ENCODE measurements around the gene TMEM238L. TPM values are rescaled to one million over a fixed set of nuclear protein-coding genes. Genes with fewer than 3 reads are reported as not detected.

TMEM238L gene, protein sequence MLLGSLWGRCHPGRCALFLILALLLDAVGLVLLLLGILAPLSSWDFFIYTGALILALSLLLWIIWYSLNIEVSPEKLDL
- total RNA-seq = not detected in 2 replicates

DNA sequence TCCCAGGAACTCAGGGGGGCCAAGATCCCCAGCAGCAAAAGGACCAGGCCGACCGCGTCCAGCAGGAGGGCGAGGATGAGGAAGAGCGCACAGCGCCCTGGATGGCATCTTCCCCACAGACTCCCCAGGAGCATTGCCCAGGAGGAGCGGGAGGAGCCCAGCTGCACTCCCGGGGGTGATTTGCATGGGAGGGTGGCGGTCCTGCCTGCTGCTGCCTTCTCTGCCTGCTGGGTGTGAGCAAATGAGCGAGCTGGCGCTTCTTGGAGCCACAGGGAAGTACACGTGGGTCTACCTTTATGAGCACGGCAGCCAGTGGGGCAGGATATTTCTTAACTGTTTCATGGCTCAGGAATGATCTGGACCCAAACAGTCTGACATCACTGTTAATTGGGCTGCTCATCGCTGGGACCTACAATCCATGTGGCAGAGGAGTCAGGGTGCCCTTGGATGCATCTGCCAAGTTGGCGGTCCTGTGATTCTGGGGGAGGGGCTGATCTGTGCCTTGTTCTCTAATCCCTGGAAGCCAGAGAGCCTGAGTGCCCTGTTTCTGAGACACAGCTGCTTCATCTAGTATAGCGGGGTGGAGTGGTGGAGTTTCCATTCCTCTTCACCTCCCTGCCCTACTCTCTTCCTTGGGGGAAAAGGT is at the start of gene TMEM238L:
Gene TMEM238L, minus strand, starts transcription at position 270 of the 646 bp plus-strand sequence. Its CDS starts 136 bp downstream, at position 134.

DNA sequence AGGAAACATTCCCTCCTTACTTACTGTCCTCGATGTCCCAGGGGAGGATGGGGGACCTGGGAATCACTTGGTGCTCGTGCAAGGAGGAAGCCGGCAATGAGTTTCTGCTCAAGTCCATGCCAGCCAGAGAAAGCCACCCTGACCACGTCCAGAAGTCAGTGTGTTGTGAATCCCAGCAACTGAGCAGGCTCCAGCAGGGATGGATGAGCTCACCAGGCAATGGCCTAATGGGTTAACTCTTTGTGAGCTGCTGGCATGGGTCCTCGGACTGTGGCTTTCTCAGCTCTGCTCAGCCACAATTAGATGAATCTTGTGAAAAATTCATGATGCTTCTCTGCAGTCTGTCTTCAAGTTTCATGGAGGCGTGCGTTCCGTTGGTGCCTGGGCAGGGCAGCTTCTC is 34.0 kb upstream of the TMEM238L start, which contains the start of gene PIRT:
Gene PIRT, minus strand, starts transcription at position 167 of the 400 bp plus-strand sequence. CDS start 12,442 bp downstream, outside the sequence.

Small RNAs within 50 kb of the gene (small RNA-seq; reads per million reads assigned to genes)
- gene AC015908.2 = not detected
- not detected for gene TMEM238L

Other genes starting within 250 kb of the TMEM238L start
- 0.65 and 1.6 TPM in 2 replicates for gene MYH3, start 146.8 kb downstream of the TMEM238L start, total RNA-seq
- gene SCO1, start 106.6 kb downstream of the TMEM238L start, total RNA-seq = 17.7 and 23.6 TPM in 2 replicates
- gene ADPRM, start 106.5 kb downstream of the TMEM238L start, total RNA-seq = 7.5 and 14.1 TPM in 2 replicates
- 0.98 and 5.1 TPM in 2 replicates for gene TMEM220, start 74.1 kb downstream of the TMEM238L start, total RNA-seq
- gene PIRT, start 34.0 kb upstream of the TMEM238L start, total RNA-seq = not detected in 2 replicates

Measured in placental epithelial cell (primary cell).